ENCODE results near the gene HS2ST1.
"Not testable (repeated sequence)": the region's sequence is repeated elsewhere in the genome, so short reads cannot be mapped to it uniquely, and the experiment has no call there.

Gene HS2ST1

GRCh38 chr1:86992861-86993260 is 78.4 kb downstream of the HS2ST1 start:
- Mint-ChIP-seq H3K9me3 (peaks cover 3% of the 10 kb centered on the region), H3K4me3 (no peak overlapping the region), H3K27me3 (ENCODE audit: low read depth) (no peaks in the 10 kb centered on the region), H3K27ac (no peak overlapping the region), H3K4me1 (ENCODE audit: low read depth) (peaks cover 38% of the 10 kb centered on the region), H3K36me3 (ENCODE audit: low read depth) (peaks cover 3% of the 10 kb centered on the region)
- DNase-seq (ENCODE audit: low spot score), result no peak

- peaks cover 3% of the 10 kb centered on the region for H3K36me3 Mint-ChIP-seq (ENCODE audit: low read depth)
- no peak overlapping the region for H3K4me3 Mint-ChIP-seq
- H3K4me1 Mint-ChIP-seq (ENCODE audit: low read depth), result peaks cover 42% of the 10 kb centered on the region
- H3K27ac Mint-ChIP-seq, result no peak overlapping the region
- H3K9me3 Mint-ChIP-seq, result peaks cover 3% of the 10 kb centered on the region
- no peak for DNase-seq (ENCODE audit: low spot score)
- no peaks in the 10 kb centered on the region for H3K27me3 Mint-ChIP-seq (ENCODE audit: low read depth)
These were observed 79.0 kb downstream of the HS2ST1 start for GRCh38 chr1:86993269-86993985.

DNA sequence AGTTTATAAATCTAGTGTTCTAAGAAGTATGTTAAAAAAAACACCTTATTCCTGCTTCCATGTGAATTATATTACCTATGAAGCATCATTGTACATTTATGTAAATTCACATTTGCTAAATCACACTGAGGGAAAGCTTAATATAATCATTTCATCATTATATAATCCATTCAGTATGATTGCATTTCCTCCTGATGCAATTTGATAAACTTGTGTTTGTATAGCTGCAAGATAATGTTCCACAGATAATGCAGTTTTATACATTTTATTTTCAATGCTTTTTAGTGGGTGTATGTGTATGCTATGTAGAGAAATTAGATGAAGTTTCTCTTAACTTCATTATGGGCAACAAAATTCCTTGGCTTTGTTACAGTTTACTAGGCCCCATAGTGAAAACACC is 79.6 kb downstream of the HS2ST1 start:
- no peak overlapping the region for H3K4me3 Mint-ChIP-seq
- DNase-seq (ENCODE audit: low spot score), result no peak
- H3K9me3 Mint-ChIP-seq, result peaks cover 3% of the 10 kb centered on the region
- peaks cover 46% of the 10 kb centered on the region for H3K4me1 Mint-ChIP-seq (ENCODE audit: low read depth)
- H3K36me3 Mint-ChIP-seq (ENCODE audit: low read depth), result peaks cover 4% of the 10 kb centered on the region
- H3K27ac Mint-ChIP-seq, result no peak overlapping the region
- no peaks in the 10 kb centered on the region for H3K27me3 Mint-ChIP-seq (ENCODE audit: low read depth)

- H3K36me3 Mint-ChIP-seq (ENCODE audit: low read depth), result peaks cover 6% of the 10 kb centered on the region
- H3K27ac Mint-ChIP-seq, result no peak overlapping the region
- H3K4me1 Mint-ChIP-seq (ENCODE audit: low read depth), result peaks cover 44% of the 10 kb centered on the region
- no peaks in the 10 kb centered on the region for H3K27me3 Mint-ChIP-seq (ENCODE audit: low read depth)
- H3K4me3 Mint-ChIP-seq, result no peak overlapping the region
- no peaks in the 10 kb centered on the region for H3K9me3 Mint-ChIP-seq
- DNase-seq (ENCODE audit: low spot score), result no peak
These were observed 83.1 kb downstream of the HS2ST1 start for GRCh38 chr1:86997538-86997937.

DNA sequence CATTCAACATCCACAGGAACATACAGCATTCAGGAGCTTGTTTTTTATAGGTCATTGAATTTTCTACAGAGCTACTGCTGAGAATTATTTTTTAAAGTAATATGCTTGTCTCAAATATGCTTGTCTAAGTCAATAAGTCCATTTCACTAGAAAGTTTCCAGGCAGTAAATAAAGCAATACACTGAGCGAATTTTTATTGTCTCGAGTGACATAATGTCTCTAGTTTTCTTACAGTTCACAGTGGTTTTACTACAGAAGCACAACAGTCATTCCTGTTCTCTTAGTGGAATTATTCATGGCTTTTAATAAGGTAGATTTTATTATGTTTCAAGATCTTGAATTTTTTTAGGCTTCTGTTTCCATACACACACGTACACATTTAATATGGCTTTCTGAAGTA is 83.8 kb downstream of the HS2ST1 start:
- H3K9me3 Mint-ChIP-seq, result no peaks in the 10 kb centered on the region
- H3K4me3 Mint-ChIP-seq, result no peak overlapping the region
- peaks cover 39% of the 10 kb centered on the region for H3K4me1 Mint-ChIP-seq (ENCODE audit: low read depth)
- no peak for DNase-seq (ENCODE audit: low spot score)
- peaks cover 8% of the 10 kb centered on the region for H3K36me3 Mint-ChIP-seq (ENCODE audit: low read depth)
- no peak overlapping the region for H3K27ac Mint-ChIP-seq
- H3K27me3 Mint-ChIP-seq (ENCODE audit: low read depth), result no peaks in the 10 kb centered on the region

DNA sequence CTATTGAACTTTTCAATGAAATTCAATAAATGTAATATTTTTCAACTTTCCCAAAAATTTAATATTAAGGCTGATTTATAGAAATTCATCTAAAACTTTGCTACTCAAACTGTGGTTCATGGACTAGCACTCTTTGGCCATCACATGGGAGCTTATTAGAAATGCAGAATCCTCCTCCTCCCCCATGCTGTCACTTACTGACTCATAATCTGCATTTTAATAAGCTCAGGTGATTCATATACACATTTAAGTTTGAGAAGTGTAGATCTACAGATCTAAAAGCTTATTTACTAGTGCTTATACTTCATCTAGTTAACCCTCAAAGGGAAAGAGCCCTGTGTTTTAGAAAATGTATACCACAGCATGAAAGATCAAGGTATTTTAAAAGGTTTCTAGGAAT is 84.3 kb downstream of the HS2ST1 start:
- peaks cover 35% of the 10 kb centered on the region for H3K4me1 Mint-ChIP-seq (ENCODE audit: low read depth)
- no peak overlapping the region for H3K27ac Mint-ChIP-seq
- peaks cover 8% of the 10 kb centered on the region for H3K36me3 Mint-ChIP-seq (ENCODE audit: low read depth)

DNA sequence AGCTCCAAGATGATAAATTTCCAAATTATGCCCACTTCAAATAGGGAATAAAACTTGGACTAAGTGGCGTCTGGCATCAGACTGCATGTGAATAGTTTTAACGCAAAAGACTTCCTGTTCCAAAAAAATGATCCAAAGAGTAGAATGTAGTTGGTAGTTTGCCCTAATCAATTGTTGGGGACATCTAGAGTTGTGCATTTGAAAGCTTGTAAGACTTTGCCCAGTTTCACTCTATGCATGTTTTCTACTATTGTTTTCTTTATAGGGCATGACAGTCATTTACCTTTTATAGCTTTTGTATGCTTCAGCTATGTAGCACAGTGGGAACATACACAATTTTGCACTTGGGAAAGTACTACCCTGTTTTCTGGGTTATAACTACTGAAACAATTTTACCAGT is 86.0 kb downstream of the HS2ST1 start:
- H3K36me3 Mint-ChIP-seq (ENCODE audit: low read depth), result peaks cover 8% of the 10 kb centered on the region

More for the DNA sequence above, 84.3 kb downstream of the HS2ST1 start:
- no peak for DNase-seq (ENCODE audit: low spot score)
- H3K4me3 Mint-ChIP-seq, result no peak overlapping the region
- no peaks in the 10 kb centered on the region for H3K9me3 Mint-ChIP-seq
- H3K27me3 Mint-ChIP-seq (ENCODE audit: low read depth), result no peaks in the 10 kb centered on the region

GRCh38 chr1:87004857-87005256 is 90.4 kb downstream of the HS2ST1 start:
- Mint-ChIP-seq H3K9me3 (no peaks in the 10 kb centered on the region), H3K4me1 (ENCODE audit: low read depth) (no peaks in the 10 kb centered on the region), H3K36me3 (ENCODE audit: low read depth) (peaks cover 2% of the 10 kb centered on the region), H3K27ac (no peak overlapping the region), H3K4me3 (no peak overlapping the region), H3K27me3 (ENCODE audit: low read depth) (no peaks in the 10 kb centered on the region)
- no peak for DNase-seq (ENCODE audit: low spot score)

More for the DNA sequence above, 86.0 kb downstream of the HS2ST1 start:
- H3K4me1 Mint-ChIP-seq (ENCODE audit: low read depth), result peaks cover 24% of the 10 kb centered on the region
- no peak overlapping the region for H3K27ac Mint-ChIP-seq
- H3K9me3 Mint-ChIP-seq, result no peaks in the 10 kb centered on the region
- no peak for DNase-seq (ENCODE audit: low spot score)
- H3K27me3 Mint-ChIP-seq (ENCODE audit: low read depth), result no peaks in the 10 kb centered on the region
- no peak overlapping the region for H3K4me3 Mint-ChIP-seq

GRCh38 chr1:87007323-87007722 is 92.9 kb downstream of the HS2ST1 start:
- Mint-ChIP-seq H3K36me3 (ENCODE audit: low read depth) (peaks cover 9% of the 10 kb centered on the region), H3K9me3 (peaks cover 10% of the 10 kb centered on the region), H3K4me3 (no peak overlapping the region), H3K27ac (no peak overlapping the region), H3K4me1 (ENCODE audit: low read depth) (no peaks in the 10 kb centered on the region), H3K27me3 (ENCODE audit: low read depth) (no peaks in the 10 kb centered on the region)
- no peak for DNase-seq (ENCODE audit: low spot score)

DNA sequence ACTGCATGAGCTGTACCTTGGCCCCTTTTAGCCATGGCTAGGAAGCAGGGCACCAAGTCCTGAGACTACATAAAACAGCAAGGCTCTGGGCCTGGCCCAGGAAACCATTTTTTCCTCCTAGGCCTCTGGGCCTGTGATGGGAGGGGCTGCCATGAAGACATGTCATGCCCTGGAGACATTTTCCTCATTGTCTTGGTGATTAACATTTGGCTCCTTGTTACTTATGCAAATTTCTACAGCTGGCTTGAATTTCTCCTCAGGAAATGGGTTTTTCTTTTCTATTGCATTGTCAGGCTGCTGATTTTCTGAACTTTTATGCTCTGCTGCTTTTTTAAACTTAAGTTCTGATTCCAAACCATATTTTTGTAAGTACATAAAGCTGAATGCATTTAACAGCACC is 99.0 kb downstream of the HS2ST1 start:
- not testable (repeated sequence) for DNase-seq (ENCODE audit: low spot score)

GRCh38 chr1:87017998-87018672 is 103.7 kb downstream of the HS2ST1 start:
- no peak overlapping the region for H3K27ac Mint-ChIP-seq
- H3K4me3 Mint-ChIP-seq, result no peak overlapping the region
- H3K27me3 Mint-ChIP-seq (ENCODE audit: low read depth), result no peaks in the 10 kb centered on the region
- peaks cover 5% of the 10 kb centered on the region for H3K36me3 Mint-ChIP-seq (ENCODE audit: low read depth)
- DNase-seq (ENCODE audit: low spot score), result no peak
- peaks cover 16% of the 10 kb centered on the region for H3K9me3 Mint-ChIP-seq
- H3K4me1 Mint-ChIP-seq (ENCODE audit: low read depth), result no peaks in the 10 kb centered on the region

More for the DNA sequence above, 99.0 kb downstream of the HS2ST1 start:
- H3K4me3 Mint-ChIP-seq; H3K27me3 Mint-ChIP-seq (ENCODE audit: low read depth); H3K4me1 Mint-ChIP-seq (ENCODE audit: low read depth); H3K27ac Mint-ChIP-seq: not testable (repeated sequence)
- Mint-ChIP-seq H3K9me3 (peaks cover 33% of the 10 kb centered on the region), H3K36me3 (ENCODE audit: low read depth) (peaks cover 15% of the 10 kb centered on the region)

DNA sequence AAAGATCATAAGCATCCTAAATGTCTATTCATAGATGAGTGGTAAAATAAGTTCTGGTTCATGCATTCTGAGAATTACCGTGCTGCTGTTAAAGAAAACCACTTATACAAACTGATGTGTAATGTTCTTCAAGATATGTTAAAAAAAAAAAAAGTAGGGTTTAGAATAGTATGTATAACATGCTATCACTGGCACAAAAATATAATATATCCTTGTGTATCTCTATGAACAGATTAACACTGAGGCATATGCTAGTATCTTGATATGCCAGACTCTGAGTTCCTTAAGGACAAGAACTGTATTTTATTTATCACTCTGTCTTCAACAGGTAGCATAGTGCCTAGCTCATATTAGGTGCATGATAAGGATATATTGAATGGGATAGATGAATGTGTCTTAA is 108.9 kb downstream of the HS2ST1 start:
- Mint-ChIP-seq H3K9me3 (no peaks in the 10 kb centered on the region), H3K4me3 (no peak overlapping the region)

GRCh38 chr1:87024936-87025540 is 110.6 kb downstream of the HS2ST1 start:
- no peaks in the 10 kb centered on the region for H3K27me3 Mint-ChIP-seq (ENCODE audit: low read depth)
- H3K9me3 Mint-ChIP-seq, result no peaks in the 10 kb centered on the region
- H3K36me3 Mint-ChIP-seq (ENCODE audit: low read depth), result no peaks in the 10 kb centered on the region
- H3K4me3 Mint-ChIP-seq, result no peak overlapping the region
- H3K4me1 Mint-ChIP-seq (ENCODE audit: low read depth), result peaks cover 10% of the 10 kb centered on the region
- H3K27ac Mint-ChIP-seq, result no peak overlapping the region
- DNase-seq (ENCODE audit: low spot score), result no peak

More for the DNA sequence above, 108.9 kb downstream of the HS2ST1 start:
- no peaks in the 10 kb centered on the region for H3K36me3 Mint-ChIP-seq (ENCODE audit: low read depth)
- H3K27ac Mint-ChIP-seq, result no peak overlapping the region
- no peak for DNase-seq (ENCODE audit: low spot score)
- H3K27me3 Mint-ChIP-seq (ENCODE audit: low read depth), result no peaks in the 10 kb centered on the region
- peaks cover 10% of the 10 kb centered on the region for H3K4me1 Mint-ChIP-seq (ENCODE audit: low read depth)

GRCh38 chr1:87027561-87027960 is 113.1 kb downstream of the HS2ST1 start:
- H3K4me3 Mint-ChIP-seq; H3K36me3 Mint-ChIP-seq (ENCODE audit: low read depth); DNase-seq (ENCODE audit: low spot score); H3K27ac Mint-ChIP-seq; H3K9me3 Mint-ChIP-seq; H3K4me1 Mint-ChIP-seq (ENCODE audit: low read depth); H3K27me3 Mint-ChIP-seq (ENCODE audit: low read depth): not testable (repeated sequence)

Data from T-helper 2 cell treated with Interferon-gamma antibody and Interleukin-4, amounts not matched to agents 5 μg/mL and 100 μg/mL, for 36 hours (primary cell).